Lower leg skin (tissue), 3 donors: Measurements from ENCODE around the gene PTPN1.

Experiments
- POLR2A ChIP-seq, 2 donors: fragments of 450-650 bp; IDR thresholded peaks; one replicate each; pipeline ENCODE4 v1.6.1; 2016 to 2017; ENCODE audit warnings: antibody characterized with exemption in 2 of 2, mild to moderate bottlenecking in 1 of 2, moderate library complexity in 1 of 2
- TF ChIP-seq, protein P1 (sequence below), 3 donors: fragments of 450-650 bp; IDR thresholded peaks; one replicate each; pipeline ENCODE4 v1.5.1; 2016; ENCODE audit warnings: antibody characterized with exemption in 3 of 3, mild to moderate bottlenecking in 3 of 3, moderate library complexity in 2 of 3

DNA sequence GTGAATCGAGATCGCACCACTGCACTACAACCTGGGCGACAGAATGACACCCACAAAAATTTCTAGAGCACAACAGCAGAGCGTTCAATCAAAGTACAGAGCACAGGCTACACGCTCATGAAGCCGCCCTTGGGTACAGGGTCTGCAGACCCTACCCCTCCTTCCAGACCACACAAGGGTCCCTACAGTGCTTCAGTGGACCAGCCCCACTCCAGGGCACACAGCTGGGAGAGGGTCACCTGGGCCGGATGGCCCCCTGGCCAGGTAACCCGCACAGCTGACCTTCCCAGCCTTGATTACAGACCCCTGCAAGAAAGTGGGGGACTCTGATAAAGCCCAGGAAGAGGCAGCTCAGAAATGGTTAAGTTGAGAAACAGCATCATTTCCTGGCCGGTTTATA, 117.6 kb downstream of the PTPN1 start:
- TF ChIP-seq, protein P1, sequence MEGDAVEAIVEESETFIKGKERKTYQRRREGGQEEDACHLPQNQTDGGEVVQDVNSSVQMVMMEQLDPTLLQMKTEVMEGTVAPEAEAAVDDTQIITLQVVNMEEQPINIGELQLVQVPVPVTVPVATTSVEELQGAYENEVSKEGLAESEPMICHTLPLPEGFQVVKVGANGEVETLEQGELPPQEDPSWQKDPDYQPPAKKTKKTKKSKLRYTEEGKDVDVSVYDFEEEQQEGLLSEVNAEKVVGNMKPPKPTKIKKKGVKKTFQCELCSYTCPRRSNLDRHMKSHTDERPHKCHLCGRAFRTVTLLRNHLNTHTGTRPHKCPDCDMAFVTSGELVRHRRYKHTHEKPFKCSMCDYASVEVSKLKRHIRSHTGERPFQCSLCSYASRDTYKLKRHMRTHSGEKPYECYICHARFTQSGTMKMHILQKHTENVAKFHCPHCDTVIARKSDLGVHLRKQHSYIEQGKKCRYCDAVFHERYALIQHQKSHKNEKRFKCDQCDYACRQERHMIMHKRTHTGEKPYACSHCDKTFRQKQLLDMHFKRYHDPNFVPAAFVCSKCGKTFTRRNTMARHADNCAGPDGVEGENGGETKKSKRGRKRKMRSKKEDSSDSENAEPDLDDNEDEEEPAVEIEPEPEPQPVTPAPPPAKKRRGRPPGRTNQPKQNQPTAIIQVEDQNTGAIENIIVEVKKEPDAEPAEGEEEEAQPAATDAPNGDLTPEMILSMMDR (IDR thresholded peaks at IDR 0.05) = no peak
- TF ChIP-seq POLR2A (IDR thresholded peaks at IDR 0.05) = no peak
